ENCODE results near the gene ESRP2.

Gene ESRP2

GRCh38 chr16:68233835-68234187 lies 2.1 kb downstream of the ESRP2 start:
- Histone ChIP-seq H3K36me3 (ENCODE audit: control insufficient read depth, insufficient read depth, low read length) (peaks cover 20% of the 10 kb centered on the region), H3K9me3 (ENCODE audit: control insufficient read depth, low read length) (no peaks in the 10 kb centered on the region), H3K4me3 (ENCODE audit: low read length) (peak overlapping the region; percentile 20), H3K4me1 (ENCODE audit: control insufficient read depth, insufficient read depth, low read length) (peaks cover 27% of the 10 kb centered on the region), H3K9ac (ENCODE audit: low read length) (peak overlapping the region; percentile 5), H3K27me3 (ENCODE audit: control insufficient read depth, insufficient read depth, low read length) (no peaks in the 10 kb centered on the region)

- Histone ChIP-seq H3K9ac (ENCODE audit: low read length) (peak overlapping the region; percentile 5), H3K27me3 (ENCODE audit: control insufficient read depth, insufficient read depth, low read length) (no peaks in the 10 kb centered on the region), H3K4me3 (ENCODE audit: low read length) (peak overlapping the region; percentile 20), H3K4me1 (ENCODE audit: control insufficient read depth, insufficient read depth, low read length) (peaks cover 28% of the 10 kb centered on the region), H3K36me3 (ENCODE audit: control insufficient read depth, insufficient read depth, low read length) (peaks cover 20% of the 10 kb centered on the region), H3K9me3 (ENCODE audit: control insufficient read depth, low read length) (no peaks in the 10 kb centered on the region)
These were observed 2.7 kb downstream of the ESRP2 start for GRCh38 chr16:68233085-68233834.

GRCh38 chr16:68232335-68232734 lies 3.6 kb downstream of the ESRP2 start:
- no peaks in the 10 kb centered on the region for H3K27me3 ChIP-seq (ENCODE audit: control insufficient read depth, insufficient read depth, low read length)
- H3K4me1 ChIP-seq (ENCODE audit: control insufficient read depth, insufficient read depth, low read length) = peaks cover 37% of the 10 kb centered on the region
- no peak overlapping the region for H3K9ac ChIP-seq (ENCODE audit: low read length)
- peaks cover 20% of the 10 kb centered on the region for H3K36me3 ChIP-seq (ENCODE audit: control insufficient read depth, insufficient read depth, low read length)
- H3K4me3 ChIP-seq (ENCODE audit: low read length) = no peak overlapping the region
- no peaks in the 10 kb centered on the region for H3K9me3 ChIP-seq (ENCODE audit: control insufficient read depth, low read length)

- peaks cover 20% of the 10 kb centered on the region for H3K36me3 ChIP-seq (ENCODE audit: control insufficient read depth, insufficient read depth, low read length)
- peaks cover 33% of the 10 kb centered on the region for H3K4me1 ChIP-seq (ENCODE audit: control insufficient read depth, insufficient read depth, low read length)
These were observed 4.4 kb downstream of the ESRP2 start for GRCh38 chr16:68231384-68232136.

GRCh38 chr16:68230956-68231355 lies 5.0 kb downstream of the ESRP2 start:
- Histone ChIP-seq H3K4me1 (ENCODE audit: control insufficient read depth, insufficient read depth, low read length) (peaks cover 30% of the 10 kb centered on the region), H3K4me3 (ENCODE audit: low read length) (no peak overlapping the region), H3K27me3 (ENCODE audit: control insufficient read depth, insufficient read depth, low read length) (no peaks in the 10 kb centered on the region), H3K9ac (ENCODE audit: low read length) (no peak overlapping the region), H3K36me3 (ENCODE audit: control insufficient read depth, insufficient read depth, low read length) (peaks cover 20% of the 10 kb centered on the region), H3K9me3 (ENCODE audit: control insufficient read depth, low read length) (no peaks in the 10 kb centered on the region)

More at GRCh38 chr16:68231384-68232136, 4.4 kb downstream of the ESRP2 start:
- Histone ChIP-seq H3K4me3 (ENCODE audit: low read length) (no peak overlapping the region), H3K27me3 (ENCODE audit: control insufficient read depth, insufficient read depth, low read length) (no peaks in the 10 kb centered on the region), H3K9ac (ENCODE audit: low read length) (no peak overlapping the region), H3K9me3 (ENCODE audit: control insufficient read depth, low read length) (no peaks in the 10 kb centered on the region)

GRCh38 chr16:68230176-68230571 lies 5.8 kb downstream of the ESRP2 start:
- H3K4me3 ChIP-seq (ENCODE audit: low read length) = no peak overlapping the region
- no peaks in the 10 kb centered on the region for H3K9me3 ChIP-seq (ENCODE audit: control insufficient read depth, low read length)
- H3K9ac ChIP-seq (ENCODE audit: low read length) = no peak overlapping the region
- peaks cover 30% of the 10 kb centered on the region for H3K4me1 ChIP-seq (ENCODE audit: control insufficient read depth, insufficient read depth, low read length)
- peaks cover 20% of the 10 kb centered on the region for H3K36me3 ChIP-seq (ENCODE audit: control insufficient read depth, insufficient read depth, low read length)
- no peaks in the 10 kb centered on the region for H3K27me3 ChIP-seq (ENCODE audit: control insufficient read depth, insufficient read depth, low read length)

GRCh38 chr16:68229431-68230175 lies 6.3 kb downstream of the ESRP2 start:
- H3K9me3 ChIP-seq (ENCODE audit: control insufficient read depth, low read length) = no peaks in the 10 kb centered on the region
- H3K9ac ChIP-seq (ENCODE audit: low read length) = no peak overlapping the region
- H3K27me3 ChIP-seq (ENCODE audit: control insufficient read depth, insufficient read depth, low read length) = no peaks in the 10 kb centered on the region
- no peak overlapping the region for H3K4me3 ChIP-seq (ENCODE audit: low read length)
- peaks cover 26% of the 10 kb centered on the region for H3K4me1 ChIP-seq (ENCODE audit: control insufficient read depth, insufficient read depth, low read length)
- H3K36me3 ChIP-seq (ENCODE audit: control insufficient read depth, insufficient read depth, low read length) = peaks cover 20% of the 10 kb centered on the region

GRCh38 chr16:68228652-68229051 lies 7.3 kb downstream of the ESRP2 start:
- peaks cover 20% of the 10 kb centered on the region for H3K4me1 ChIP-seq (ENCODE audit: control insufficient read depth, insufficient read depth, low read length)

GRCh38 chr16:68227850-68228553 lies 7.9 kb downstream of the ESRP2 start:
- H3K9me3 ChIP-seq (ENCODE audit: control insufficient read depth, low read length) = no peaks in the 10 kb centered on the region
- peaks cover 13% of the 10 kb centered on the region for H3K4me1 ChIP-seq (ENCODE audit: control insufficient read depth, insufficient read depth, low read length)
- H3K9ac ChIP-seq (ENCODE audit: low read length) = no peak overlapping the region
- peaks cover 16% of the 10 kb centered on the region for H3K36me3 ChIP-seq (ENCODE audit: control insufficient read depth, insufficient read depth, low read length)
- no peaks in the 10 kb centered on the region for H3K27me3 ChIP-seq (ENCODE audit: control insufficient read depth, insufficient read depth, low read length)
- no peak overlapping the region for H3K4me3 ChIP-seq (ENCODE audit: low read length)

More at GRCh38 chr16:68228652-68229051, 7.3 kb downstream of the ESRP2 start:
- Histone ChIP-seq H3K9me3 (ENCODE audit: control insufficient read depth, low read length) (no peaks in the 10 kb centered on the region), H3K27me3 (ENCODE audit: control insufficient read depth, insufficient read depth, low read length) (no peaks in the 10 kb centered on the region), H3K4me3 (ENCODE audit: low read length) (no peak overlapping the region), H3K36me3 (ENCODE audit: control insufficient read depth, insufficient read depth, low read length) (peaks cover 20% of the 10 kb centered on the region), H3K9ac (ENCODE audit: low read length) (no peak overlapping the region)

- Histone ChIP-seq H3K4me1 (ENCODE audit: control insufficient read depth, insufficient read depth, low read length) (peaks cover 12% of the 10 kb centered on the region), H3K36me3 (ENCODE audit: control insufficient read depth, insufficient read depth, low read length) (peaks cover 15% of the 10 kb centered on the region), H3K4me3 (ENCODE audit: low read length) (no peak overlapping the region), H3K9me3 (ENCODE audit: control insufficient read depth, low read length) (no peaks in the 10 kb centered on the region), H3K27me3 (ENCODE audit: control insufficient read depth, insufficient read depth, low read length) (no peaks in the 10 kb centered on the region), H3K9ac (ENCODE audit: low read length) (no peak overlapping the region)
These were observed 8.6 kb downstream of the ESRP2 start for GRCh38 chr16:68227183-68227793.

- peaks cover 10% of the 10 kb centered on the region for H3K36me3 ChIP-seq (ENCODE audit: control insufficient read depth, insufficient read depth, low read length)
- H3K4me3 ChIP-seq (ENCODE audit: low read length) = no peak overlapping the region
- H3K9ac ChIP-seq (ENCODE audit: low read length) = no peak overlapping the region
- no peaks in the 10 kb centered on the region for H3K9me3 ChIP-seq (ENCODE audit: control insufficient read depth, low read length)
- peaks cover 12% of the 10 kb centered on the region for H3K4me1 ChIP-seq (ENCODE audit: control insufficient read depth, insufficient read depth, low read length)
- no peaks in the 10 kb centered on the region for H3K27me3 ChIP-seq (ENCODE audit: control insufficient read depth, insufficient read depth, low read length)
These were observed 9.8 kb downstream of the ESRP2 start for GRCh38 chr16:68226116-68226515.

Data from mucosa of stomach (tissue), 1 donor.